HG03469 (cell line): ENCODE data around the gene HMOX1.
"Not testable (repeated sequence)": the region's sequence is repeated elsewhere in the genome, so short reads cannot be mapped to it uniquely, and the experiment has no call there.

ENCODE experiments used
- ATAC-seq: cut with Tn5 transposase; IDR thresholded peaks from one replicate; pipeline ENCODE4 v1.9.1; 2021; ENCODE audit warnings: mild to moderate bottlenecking, moderate library complexity, moderate number of reproducible peaks; ENCODE audit not compliant: unreplicated experiment

Gene HMOX1

GRCh38 chr22:35430897-35431322 lies 50.0 kb downstream of the HMOX1 start:
- no peak for ATAC-seq

DNA sequence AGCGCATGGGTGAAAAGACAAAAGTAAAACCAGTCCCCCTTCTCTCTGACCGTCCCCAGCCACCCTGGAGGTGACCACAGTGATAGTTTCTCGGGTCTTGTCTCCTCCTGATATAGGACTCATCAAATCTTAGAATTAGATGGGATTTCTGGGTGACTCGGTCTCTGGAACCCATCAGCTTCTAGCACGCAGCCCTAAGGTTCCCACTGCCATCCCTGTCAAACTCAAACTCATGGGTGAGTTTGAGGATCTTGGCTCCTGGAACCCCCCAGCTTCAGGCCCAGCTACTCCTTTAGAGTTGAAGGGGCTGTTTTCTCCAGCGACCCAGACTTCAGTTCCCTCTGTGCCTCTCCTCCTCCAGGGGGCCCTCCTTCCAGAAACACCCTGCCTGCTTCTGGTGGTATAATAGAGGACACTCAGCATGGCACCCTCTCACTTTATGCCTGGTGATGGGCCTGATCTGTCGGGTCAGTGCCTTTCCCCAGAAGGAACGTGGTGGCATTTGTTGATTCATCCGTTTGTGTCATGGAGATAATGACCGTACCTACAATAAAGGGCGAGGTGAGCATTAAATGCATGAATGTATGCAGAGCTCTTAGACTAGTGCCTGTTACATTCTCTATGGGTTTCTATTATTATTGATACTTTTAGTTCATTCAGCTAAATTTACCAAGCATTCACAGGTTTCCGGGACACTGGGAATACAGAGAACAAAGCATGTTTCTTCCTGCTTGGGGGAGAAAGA lies 50.8 kb downstream of the HMOX1 start:
- ATAC-seq, result no peak

GRCh38 chr22:35432228-35432905 lies 51.5 kb downstream of the HMOX1 start:
- no peak for ATAC-seq

DNA sequence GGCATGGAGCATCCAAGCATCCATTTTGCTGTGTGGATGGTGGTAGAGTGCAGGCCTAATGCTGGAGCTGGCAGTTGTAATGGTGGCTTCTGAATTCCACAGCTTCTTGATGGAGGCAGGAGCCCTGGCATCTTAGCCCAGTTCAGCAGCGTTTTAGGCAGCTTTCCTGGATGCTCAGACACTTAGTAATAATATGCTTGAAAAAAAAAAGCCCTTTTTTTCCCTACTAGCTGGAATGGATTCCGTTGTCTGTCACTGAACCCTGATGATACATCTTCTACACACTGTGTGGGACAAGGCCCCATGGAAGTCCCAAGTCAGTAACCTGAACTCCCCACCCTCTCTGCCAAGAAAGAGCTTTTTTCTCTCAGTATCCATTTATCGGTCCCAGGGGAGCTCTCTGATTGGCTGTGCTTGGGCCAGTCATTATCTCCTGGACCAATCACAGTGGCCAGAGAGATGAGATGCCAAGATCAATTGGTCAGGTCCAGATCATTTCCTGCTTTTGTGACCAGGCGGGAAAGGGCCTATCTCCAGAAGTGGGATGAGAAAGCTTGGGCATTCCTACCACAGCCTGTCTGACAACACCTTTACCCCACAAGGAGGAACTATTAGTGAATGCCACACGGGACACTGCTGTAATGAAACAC lies 53.3 kb downstream of the HMOX1 start:
- no peak for ATAC-seq

- no peak for ATAC-seq
These were observed 54.4 kb downstream of the HMOX1 start for GRCh38 chr22:35435201-35435740.

- no peak for ATAC-seq
These were observed 55.5 kb downstream of the HMOX1 start for GRCh38 chr22:35436421-35436820.

DNA sequence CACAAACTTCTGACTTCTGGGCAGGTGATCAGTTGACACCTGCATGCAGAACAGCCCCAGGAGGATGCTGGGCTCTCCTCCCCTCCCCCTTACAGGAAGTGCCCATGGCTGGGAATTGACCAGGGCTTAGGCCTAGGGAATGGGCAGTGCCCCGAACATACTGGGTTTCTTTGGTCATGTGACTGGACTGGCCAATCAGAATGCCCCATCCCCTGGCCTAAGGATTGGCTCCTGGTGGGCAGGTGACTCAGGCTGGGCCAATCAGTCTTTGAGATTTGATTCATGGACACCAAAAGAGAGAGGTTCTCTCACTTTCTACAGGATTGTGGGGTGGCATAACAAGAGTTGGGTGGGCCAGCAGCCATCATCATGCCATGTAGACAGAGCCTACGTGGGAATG lies 56.2 kb downstream of the HMOX1 start:
- ATAC-seq, result no peak

- ATAC-seq, result not testable (repeated sequence)
These were observed 57.9 kb downstream of the HMOX1 start for GRCh38 chr22:35438673-35439364.

DNA sequence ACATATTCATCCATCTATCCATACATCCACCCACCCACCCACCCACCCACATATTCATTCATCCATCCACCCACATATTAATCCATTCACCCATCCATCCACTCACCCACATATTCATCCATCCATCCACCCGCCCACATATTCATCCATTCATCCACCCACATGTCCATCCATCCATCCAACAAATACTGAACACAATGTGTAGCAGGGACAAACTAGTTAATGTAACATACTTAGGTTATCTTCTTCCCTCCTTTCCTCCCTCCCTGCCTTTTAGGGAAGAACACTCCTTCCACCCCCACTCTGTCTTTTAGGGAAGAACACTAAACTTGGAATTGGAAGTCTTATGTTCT lies 58.4 kb downstream of the HMOX1 start:
- ATAC-seq, result no peak

GRCh38 chr22:35440129-35440528 lies 59.2 kb downstream of the HMOX1 start:
- no peak for ATAC-seq

DNA sequence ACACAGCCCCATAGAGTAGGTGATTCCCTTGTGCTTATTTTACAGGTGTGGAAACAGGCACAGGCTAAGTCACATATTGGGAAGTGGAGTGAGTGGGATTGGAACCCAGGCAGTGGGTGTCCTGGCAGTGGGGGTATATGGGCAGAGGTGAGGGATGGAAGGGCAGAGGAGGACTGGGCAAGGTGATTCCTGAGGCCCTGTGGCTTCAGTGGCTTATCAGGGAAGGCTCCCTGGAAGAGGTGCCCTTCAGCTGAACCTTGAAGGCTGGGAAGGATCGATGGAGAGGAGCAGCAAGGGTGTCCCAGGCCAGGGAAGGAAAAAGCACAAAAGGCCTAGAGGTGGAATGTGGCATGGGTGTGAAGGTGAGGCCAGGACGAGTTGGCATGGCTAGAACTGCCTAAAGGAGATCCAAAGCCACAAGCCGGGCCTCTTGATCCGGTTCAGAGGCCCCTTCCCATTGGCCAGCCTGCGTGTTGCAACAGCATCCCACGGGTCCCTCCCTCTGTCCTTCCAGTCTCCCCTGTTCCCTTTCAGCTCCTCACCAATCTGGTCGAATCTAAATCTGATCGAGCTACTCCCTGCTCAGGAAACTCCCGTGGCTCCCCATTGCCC lies 60.7 kb downstream of the HMOX1 start:
- no peak for ATAC-seq

DNA sequence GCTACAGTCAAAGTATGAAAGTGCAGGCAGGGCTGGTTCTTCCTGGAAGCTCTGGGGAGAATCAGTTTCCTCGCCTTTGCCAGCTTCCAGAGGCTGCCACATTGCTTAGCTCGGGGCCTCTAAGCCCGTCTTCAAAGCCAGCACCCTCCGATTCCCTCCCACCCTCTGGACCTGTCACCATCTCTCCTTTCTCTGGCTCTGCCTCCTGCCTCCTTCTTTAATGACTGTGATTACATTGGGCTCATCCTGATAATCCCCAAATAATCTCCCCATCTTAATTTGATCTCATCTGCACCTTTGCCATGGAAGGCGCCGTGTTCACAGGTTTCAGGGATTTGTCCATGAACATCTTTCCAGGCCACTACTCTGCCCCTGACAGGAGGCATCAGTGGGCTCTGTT lies 61.6 kb downstream of the HMOX1 start:
- ATAC-seq, result no peak

- ATAC-seq, result no peak
These were observed 62.4 kb downstream of the HMOX1 start for GRCh38 chr22:35443338-35443737.
